ENCODE results near the gene MXRA8. TPM values are rescaled to one million over a fixed set of nuclear protein-coding genes. Genes with fewer than 3 reads are reported as not detected.

The MXRA8 gene
- total RNA-seq, 1 experiment from 2014 or later, result 9.6 TPM

DNA sequence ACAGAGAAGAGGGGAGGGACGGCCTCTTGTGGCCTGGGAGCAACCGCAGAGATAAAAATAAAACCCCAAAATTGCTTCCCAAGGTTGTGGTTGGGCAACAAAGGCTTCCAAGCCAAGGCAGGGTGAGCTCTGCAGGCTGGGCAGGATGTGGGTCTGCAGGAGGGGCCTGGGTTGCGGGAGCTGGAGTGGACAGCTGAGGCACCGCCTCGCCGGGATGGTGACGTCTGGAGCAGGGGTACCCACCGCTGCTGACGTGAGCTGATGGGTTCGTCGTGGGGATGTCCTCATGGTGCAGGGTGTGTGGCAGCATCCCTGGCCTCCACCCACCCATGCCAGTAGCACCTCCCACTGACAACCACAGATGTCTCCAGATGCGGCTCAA is 13.0 kb upstream of the MXRA8 start:
- no peak overlapping the region for H2BK20ac ChIP-seq (ENCODE audit: low read depth, low read length, poor library complexity, severe bottlenecking)
- H3K4me1 Mint-ChIP-seq, result peaks cover 3 to 8% of the 10 kb centered on the region in 2 experiments

More for the DNA sequence above, 13.0 kb upstream of the MXRA8 start:
- H3K4me3 Mint-ChIP-seq, result no peak overlapping the region
- peaks cover 4% of the 10 kb centered on the region; the same call in 1 of the 2 replicates for H3K79me2 ChIP-seq (ENCODE audit: insufficient read depth, low read length)
- H3K9ac ChIP-seq (ENCODE audit: extremely low read depth, insufficient read length, low read length), result no peak overlapping the region
- peaks cover 13% of the 10 kb centered on the region for H3K79me1 ChIP-seq (ENCODE audit: insufficient read depth, low read depth, low read length, poor library complexity, severe bottlenecking)
- H3K9me3 Mint-ChIP-seq, result no peaks in the 10 kb centered on the region; a peak in 1 of 5 replicates
- H3K56ac ChIP-seq (ENCODE audit: insufficient read length, low read depth, low read length), result no peak overlapping the region
- H2BK15ac ChIP-seq (ENCODE audit: low read depth, low read length), result no peak overlapping the region
- no peak overlapping the region for H4K91ac ChIP-seq (ENCODE audit: insufficient read length, low read depth, low read length)
- peaks cover 10% of the 10 kb centered on the region for H3K23me2 ChIP-seq (ENCODE audit: insufficient read length, low read depth, low read length, poor library complexity, severe bottlenecking)
- peak overlapping the region; percentile 25 for H3K18ac ChIP-seq (ENCODE audit: insufficient read length, low read depth, low read length)
- H3K14ac ChIP-seq (ENCODE audit: insufficient read depth, low read length), result no peak overlapping the region
- H3K27me3 ChIP-seq (ENCODE audit: insufficient read depth, low read length), result no peaks in the 10 kb centered on the region
- H2BK12ac ChIP-seq (ENCODE audit: insufficient read length, low read depth, low read length), result no peak overlapping the region
- no peak overlapping the region for H3K27ac ChIP-seq (ENCODE audit: insufficient read length, low read depth, low read length)
- H3K27me3 Mint-ChIP-seq (ENCODE audit: low read depth), result peaks cover 5% of the 10 kb centered on the region; the same call in 1 of the 2 replicates
- no CpG with 5 or more reads among the region's 12 CpGs for WGBS (ENCODE audit: extremely low coverage, insufficient read length, low lambda C conversion rate)
- no peak overlapping the region for H2BK120ac ChIP-seq (ENCODE audit: low read depth, low read length, poor library complexity, severe bottlenecking)
- H2AFZ ChIP-seq (ENCODE audit: low read length), result no peak overlapping the region
- H3K4me2 ChIP-seq (ENCODE audit: insufficient read depth, insufficient read length, low read length), result no peak overlapping the region
- no peak overlapping the region for H3K23ac ChIP-seq (ENCODE audit: insufficient read length, low read depth, low read length)
- H3K9me3 ChIP-seq (ENCODE audit: control insufficient read depth, low read depth, low read length), result peaks cover 13% of the 10 kb centered on the region
- H3K36me3 Mint-ChIP-seq (ENCODE audit: insufficient read depth in 1 of 3, low read depth in 3 of 3), result peaks cover 6 to 20% (median 12%) of the 10 kb centered on the region in 3 experiments
- no peak overlapping the region for H2BK5ac ChIP-seq (ENCODE audit: insufficient read length, low read length)
- TF ChIP-seq, protein P1, sequence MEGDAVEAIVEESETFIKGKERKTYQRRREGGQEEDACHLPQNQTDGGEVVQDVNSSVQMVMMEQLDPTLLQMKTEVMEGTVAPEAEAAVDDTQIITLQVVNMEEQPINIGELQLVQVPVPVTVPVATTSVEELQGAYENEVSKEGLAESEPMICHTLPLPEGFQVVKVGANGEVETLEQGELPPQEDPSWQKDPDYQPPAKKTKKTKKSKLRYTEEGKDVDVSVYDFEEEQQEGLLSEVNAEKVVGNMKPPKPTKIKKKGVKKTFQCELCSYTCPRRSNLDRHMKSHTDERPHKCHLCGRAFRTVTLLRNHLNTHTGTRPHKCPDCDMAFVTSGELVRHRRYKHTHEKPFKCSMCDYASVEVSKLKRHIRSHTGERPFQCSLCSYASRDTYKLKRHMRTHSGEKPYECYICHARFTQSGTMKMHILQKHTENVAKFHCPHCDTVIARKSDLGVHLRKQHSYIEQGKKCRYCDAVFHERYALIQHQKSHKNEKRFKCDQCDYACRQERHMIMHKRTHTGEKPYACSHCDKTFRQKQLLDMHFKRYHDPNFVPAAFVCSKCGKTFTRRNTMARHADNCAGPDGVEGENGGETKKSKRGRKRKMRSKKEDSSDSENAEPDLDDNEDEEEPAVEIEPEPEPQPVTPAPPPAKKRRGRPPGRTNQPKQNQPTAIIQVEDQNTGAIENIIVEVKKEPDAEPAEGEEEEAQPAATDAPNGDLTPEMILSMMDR (conservative IDR thresholded peaks at IDR 0.05), result no peak
- no peak overlapping the region for H3K27ac Mint-ChIP-seq
- no peaks in the 10 kb centered on the region for H4K20me1 ChIP-seq (ENCODE audit: control insufficient read depth, insufficient read depth, insufficient read length)
- no peak for DNase-seq
- H3K4ac ChIP-seq (ENCODE audit: low read depth, low read length), result no peak overlapping the region; the same call in 1 of the 2 replicates
- no peak overlapping the region for H2AK5ac ChIP-seq (ENCODE audit: insufficient read length, low read length)
- H3T11ph ChIP-seq (ENCODE audit: low read length), result no peak overlapping the region
- H3K4me1 ChIP-seq (ENCODE audit: insufficient read depth, low read length), result no peaks in the 10 kb centered on the region; the same call in 1 of the 2 replicates
- H4K8ac ChIP-seq (replicated peaks; ENCODE audit: insufficient read length, low read depth, low read length), result no peak overlapping the region
- H4K5ac ChIP-seq (ENCODE audit: insufficient read length, low read depth, low read length), result no peak overlapping the region

Measured in H9 (cell line).